Suprapubic skin (tissue), 4 donors: ENCODE results near the gene GAGE12J. TPM values are rescaled to one million over a fixed set of nuclear protein-coding genes. Genes with fewer than 3 reads are reported as not detected.
"Not testable (repeated sequence)": the region's sequence is repeated elsewhere in the genome, so short reads cannot be mapped to it uniquely, and the experiment has no call there.

Experiments
- DNase-seq, 2 donors: peaks; one replicate each; pipeline ENCODE4 v3.0.0-alpha.2; 2019; ENCODE audit warnings: low spot score in 2 of 2
- H3K27ac ChIP-seq: fragments of 200-600 bp; sonication (generic); one replicate; pipeline ENCODE4 v1.5.1; 2019
- H3K27me3 ChIP-seq: fragments of 200-600 bp; sonication (generic); one replicate; pipeline ENCODE4 v1.5.1; 2019
- H3K36me3 ChIP-seq: fragments of 200-600 bp; sonication (generic); one replicate; pipeline ENCODE4 v1.5.1; 2019
- H3K4me1 ChIP-seq: fragments of 200-600 bp; sonication (generic); one replicate; pipeline ENCODE4 v1.5.1; 2019
- H3K4me3 ChIP-seq: fragments of 200-600 bp; sonication (generic); one replicate; pipeline ENCODE4 v1.5.1; 2019; ENCODE audit warnings: mild to moderate bottlenecking
- H3K9me3 ChIP-seq: fragments of 200-600 bp; sonication (generic); one replicate; pipeline ENCODE4 v1.5.1; 2019
- CTCF ChIP-seq, 2 donors: fragments of 200-600 bp in 1 of 2; fragments of 450-650 bp in 1 of 2; sonication (generic) in 1 of 2; IDR thresholded peaks; one replicate each; pipeline ENCODE4 v1.5.1; 2016 to 2019; ENCODE audit warnings: antibody characterized with exemption in 2 of 2, mild to moderate bottlenecking in 1 of 2, moderate library complexity in 1 of 2
- EP300 ChIP-seq: sonication (generic); formaldehyde crosslinking; IDR thresholded peaks from one replicate; pipeline ENCODE4 v1.6.1; 2017; ENCODE audit warnings: antibody characterized with exemption
- POLR2A ChIP-seq, 2 donors: fragments of 450-650 bp; IDR thresholded peaks; one replicate each; pipeline ENCODE4 v1.6.1; 2017; ENCODE audit warnings: antibody characterized with exemption in 2 of 2, mild to moderate bottlenecking in 2 of 2, moderate library complexity in 2 of 2
- POLR2AphosphoS5 ChIP-seq, 3 donors: sonication (generic); formaldehyde crosslinking; IDR thresholded peaks; one replicate each; pipeline ENCODE4 v1.6.1; 2017; ENCODE audit warnings: antibody characterized with exemption in 3 of 3
- WGBS: methylation state at CpG from one replicate; pipeline ENCODE4 v1.1.5; 2018; 5-methylcytosine and 5-hydroxymethylcytosine counted together
- total RNA-seq, 4 donors: library from RNA; depleted of rRNA; stranded (reverse); fragments of >200 nt; gene quantifications; one replicate each; pipeline ENCODE4 v1.1.0, GENCODE V29; 2016

Gene GAGE12J
- not detected for total RNA-seq

- not testable (repeated sequence) for H3K4me3 ChIP-seq, H3K4me1 ChIP-seq, H3K27me3 ChIP-seq, H3K9me3 ChIP-seq, DNase-seq, H3K27ac ChIP-seq, H3K36me3 ChIP-seq
- 93% methylated on average over 2 of the region's 16 CpGs for WGBS
Observed at GRCh38 chrX:49321737-49322136, at the start of gene GAGE12J. GAGE12J (plus strand) TSS chrX:49322037; CDS start chrX:49323194, 1,157 bp downstream.

- Histone ChIP-seq H3K9me3 (no peaks in the 10 kb centered on the region), H3K4me1 (peaks cover 41% of the 10 kb centered on the region), H3K36me3 (no peaks in the 10 kb centered on the region), H3K27me3 (no peaks in the 10 kb centered on the region), H3K4me3 (peak overlapping the region; percentile 5), H3K27ac (no peak overlapping the region)
- peak in 1 of 2 donors; percentile 19 for DNase-seq
- TF ChIP-seq CTCF (IDR thresholded peaks at IDR 0.05) (no peak), EP300 (no peak), POLR2A (IDR thresholded peaks at IDR 0.05) (no peak), POLR2AphosphoS5 (IDR thresholded peaks at IDR 0.05) (no peak)
- 41% methylated on average over 6 of the region's 6 CpGs for WGBS
Observed at GRCh38 chrX:49272421-49272820, 49.4 kb upstream of the GAGE12J start.

- Histone ChIP-seq H3K9me3 (no peaks in the 10 kb centered on the region), H3K36me3 (no peaks in the 10 kb centered on the region), H3K4me3 (no peak overlapping the region), H3K27ac (no peak overlapping the region), H3K27me3 (no peaks in the 10 kb centered on the region), H3K4me1 (peaks cover 41% of the 10 kb centered on the region)
- DNase-seq = peak in 1 of 2 donors; percentile 14
- no peak for TF ChIP-seq POLR2A (IDR thresholded peaks at IDR 0.05)
- no peak for TF ChIP-seq CTCF (IDR thresholded peaks at IDR 0.05)
- no peak for TF ChIP-seq POLR2AphosphoS5 (IDR thresholded peaks at IDR 0.05)
- no peak for TF ChIP-seq EP300
- WGBS = 75% methylated on average over 8 of the region's 8 CpGs
Observed at GRCh38 chrX:49273181-49273727, 48.6 kb upstream of the GAGE12J start.

- no peaks in the 10 kb centered on the region for H3K36me3 ChIP-seq
- no peak overlapping the region for H3K4me3 ChIP-seq
- no peaks in the 10 kb centered on the region for H3K27me3 ChIP-seq
- peaks cover 30% of the 10 kb centered on the region for H3K4me1 ChIP-seq
- no peaks in the 10 kb centered on the region for H3K9me3 ChIP-seq
- TF ChIP-seq POLR2A (IDR thresholded peaks at IDR 0.05) (no peak), POLR2AphosphoS5 (IDR thresholded peaks at IDR 0.05) (no peak), CTCF (IDR thresholded peaks at IDR 0.05) (no peak), EP300 (no peak)
- DNase-seq = no peak
- no peak overlapping the region for H3K27ac ChIP-seq
- WGBS = 61% methylated on average over 1 of the region's 1 CpG
Observed at GRCh38 chrX:49276207-49276606, 45.6 kb upstream of the GAGE12J start.

GRCh38 chrX:49276671-49277534 is 44.9 kb upstream of the GAGE12J start:
- Histone ChIP-seq H3K4me3 (no peak overlapping the region), H3K9me3 (no peaks in the 10 kb centered on the region), H3K36me3 (no peaks in the 10 kb centered on the region), H3K4me1 (peaks cover 24% of the 10 kb centered on the region), H3K27me3 (no peaks in the 10 kb centered on the region), H3K27ac (no peak overlapping the region)
- 62% methylated on average over 19 of the region's 19 CpGs for WGBS
- TF ChIP-seq POLR2AphosphoS5 (IDR thresholded peaks at IDR 0.05) (no peak), CTCF (IDR thresholded peaks at IDR 0.05) (no peak), EP300 (no peak), POLR2A (IDR thresholded peaks at IDR 0.05) (no peak)
- no peak for DNase-seq
